GM19452 (cell line): Measurements from ENCODE around the gene TAF10.

Experiments
- ATAC-seq: cut with Tn5 transposase; IDR thresholded peaks from one replicate; pipeline ENCODE4 v1.9.1; 2021; ENCODE audit not compliant: unreplicated experiment

Gene TAF10

DNA sequence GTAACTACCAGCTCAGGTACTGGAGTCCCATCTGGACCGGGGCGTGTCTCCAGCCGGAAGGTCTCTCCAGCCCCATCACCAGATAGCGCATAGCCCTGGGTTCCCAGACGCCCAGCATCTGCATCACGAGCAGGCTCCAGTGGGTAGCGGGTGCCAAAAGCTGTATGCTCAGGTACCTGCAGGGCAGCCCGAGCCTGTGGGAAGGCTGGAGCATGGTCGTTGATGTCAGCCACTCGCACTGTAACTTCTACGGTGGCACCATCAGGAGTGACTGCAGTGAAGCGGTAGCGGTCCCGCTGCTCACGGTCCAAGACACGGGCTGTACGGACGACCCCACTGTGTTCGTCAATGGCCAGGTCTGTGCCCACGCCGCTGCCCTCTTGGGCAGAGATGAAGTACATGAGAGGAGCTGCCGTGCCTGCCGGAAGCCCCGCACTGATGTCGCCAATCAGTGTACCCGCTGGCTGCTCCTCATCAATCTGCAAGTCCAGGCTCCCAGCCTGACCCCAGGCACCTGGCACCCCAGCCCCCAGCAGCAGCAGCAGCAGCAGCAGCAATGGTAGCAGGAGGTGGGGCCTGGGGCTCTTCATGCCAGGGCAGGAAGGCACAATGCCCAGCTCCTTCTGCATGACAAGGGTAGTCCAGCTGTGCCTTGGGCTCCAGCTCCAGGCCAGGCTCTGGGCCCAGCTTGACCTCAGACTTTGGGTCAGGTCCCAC lies 29.1 kb upstream of the TAF10 start:
- no peak for ATAC-seq

GRCh38 chr11:6640036-6640984 lies 28.3 kb upstream of the TAF10 start:
- no peak for ATAC-seq

- ATAC-seq: no peak
Measured at GRCh38 chr11:6638429-6638828, 26.4 kb upstream of the TAF10 start.

DNA sequence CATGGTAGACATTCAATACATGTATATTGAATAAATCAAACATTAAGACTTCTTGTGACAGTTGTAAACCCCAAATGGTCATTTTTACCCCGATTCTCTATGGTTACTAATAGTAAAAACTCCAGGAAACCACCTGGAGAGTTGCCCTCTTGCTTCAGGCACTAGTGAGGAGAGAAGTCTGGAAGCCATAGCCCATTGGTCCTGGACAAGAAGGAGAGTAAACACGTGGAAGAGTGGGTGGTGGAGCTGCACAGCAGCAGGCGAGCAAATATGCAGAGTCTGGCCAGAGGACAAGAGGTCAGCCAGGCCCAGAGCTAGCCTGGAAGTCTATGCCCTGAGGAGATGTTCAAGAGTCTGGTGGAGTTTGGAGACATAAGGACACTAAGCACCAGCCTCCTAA lies 25.9 kb upstream of the TAF10 start:
- no peak for ATAC-seq

GRCh38 chr11:6636480-6636879 lies 24.5 kb upstream of the TAF10 start:
- no peak for ATAC-seq

DNA sequence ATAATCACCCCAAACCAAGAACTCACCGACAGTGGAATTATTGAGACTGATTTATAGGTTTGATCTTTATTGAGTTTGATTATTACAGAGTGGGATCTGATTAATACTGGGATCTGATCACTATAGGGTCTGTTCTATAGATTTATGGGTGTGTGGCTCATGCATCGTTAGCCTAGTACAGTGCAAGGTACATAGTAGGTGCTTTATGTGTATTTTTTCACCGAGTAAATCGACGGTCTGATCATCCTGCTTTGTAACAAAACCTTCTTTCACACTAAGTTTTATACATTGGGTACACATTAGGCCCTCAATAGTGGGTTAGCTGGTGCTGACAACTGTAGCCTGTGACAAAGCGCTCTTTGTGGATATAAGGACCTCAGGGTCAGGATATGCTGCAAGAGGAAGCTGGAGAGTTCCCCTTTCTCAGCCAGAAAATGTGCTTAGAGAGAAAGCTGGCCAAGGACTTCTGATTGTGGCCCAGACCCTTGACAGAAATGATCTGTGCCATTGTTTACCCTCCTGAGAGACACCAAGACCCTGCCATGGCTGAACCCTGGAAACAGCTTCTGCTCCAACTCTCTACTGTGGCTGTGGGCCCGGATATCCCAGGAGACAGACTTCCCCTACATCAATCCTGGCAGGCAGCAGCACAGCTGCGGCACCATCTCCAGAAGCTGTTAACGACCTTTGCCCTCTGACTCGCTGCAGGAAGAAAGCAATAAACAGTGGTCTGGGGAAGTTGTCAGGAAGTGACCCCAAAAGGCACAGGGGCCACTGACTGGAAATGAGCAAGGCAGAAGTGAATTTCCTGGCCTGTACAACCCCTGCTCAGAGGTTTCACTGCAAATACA lies 23.3 kb upstream of the TAF10 start:
- ATAC-seq: no peak

DNA sequence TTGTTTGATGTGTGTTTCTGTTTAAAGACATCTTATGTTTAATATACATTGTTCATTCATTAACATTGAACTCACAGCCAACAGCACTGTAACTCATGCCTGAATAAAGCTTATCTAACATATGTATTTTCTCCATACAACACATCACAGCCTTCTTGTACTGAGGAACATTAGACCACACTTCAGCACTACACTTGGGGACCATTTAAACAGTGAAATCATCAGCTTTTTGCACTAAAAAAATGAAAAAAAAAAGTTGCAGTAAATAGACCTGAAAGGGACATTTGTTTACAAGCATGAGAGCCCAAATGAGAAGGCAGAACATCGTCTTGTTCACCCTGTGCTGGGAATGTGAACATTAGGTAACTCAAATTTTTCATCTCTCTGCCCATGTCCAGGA lies 22.5 kb upstream of the TAF10 start:
- no peak for ATAC-seq

- no peak for ATAC-seq
Measured at GRCh38 chr11:6633422-6634408, 21.7 kb upstream of the TAF10 start.

- ATAC-seq: no peak
Measured at GRCh38 chr11:6632116-6633073, 20.4 kb upstream of the TAF10 start.

GRCh38 chr11:6631361-6631890 lies 19.4 kb upstream of the TAF10 start:
- no peak for ATAC-seq

DNA sequence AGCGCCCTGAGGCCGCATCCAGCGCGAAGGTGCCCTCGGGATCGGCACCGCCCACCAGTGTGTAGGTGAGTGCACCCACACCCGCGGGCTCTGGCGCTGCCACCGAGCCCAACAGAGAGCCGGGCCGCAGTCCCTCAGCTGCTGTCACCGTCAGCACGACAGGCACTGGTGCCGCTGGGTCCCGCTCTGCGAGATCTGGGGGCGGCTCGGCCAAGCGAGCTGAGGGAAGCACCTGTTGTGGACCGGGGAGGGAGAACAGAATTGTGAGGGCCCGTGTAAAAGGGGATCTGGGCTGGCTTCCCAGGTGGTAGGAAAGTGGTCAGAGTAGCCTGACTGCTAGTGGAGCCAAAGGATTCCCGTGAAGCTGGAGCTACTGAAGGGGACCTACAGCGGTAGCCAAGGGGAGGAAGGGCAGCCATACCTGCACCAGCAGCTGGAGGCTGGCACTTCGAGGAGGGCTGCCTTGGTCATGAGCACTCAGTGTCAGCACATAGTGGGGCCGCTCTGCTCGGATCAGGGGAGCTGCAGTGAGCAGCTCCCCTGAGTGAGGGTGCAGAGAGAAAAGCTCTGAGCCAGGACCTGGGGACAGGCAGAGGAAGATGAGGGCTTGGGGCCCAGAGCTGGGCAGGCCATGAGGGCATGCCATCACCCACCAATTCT lies 18.7 kb upstream of the TAF10 start:
- ATAC-seq: no peak

DNA sequence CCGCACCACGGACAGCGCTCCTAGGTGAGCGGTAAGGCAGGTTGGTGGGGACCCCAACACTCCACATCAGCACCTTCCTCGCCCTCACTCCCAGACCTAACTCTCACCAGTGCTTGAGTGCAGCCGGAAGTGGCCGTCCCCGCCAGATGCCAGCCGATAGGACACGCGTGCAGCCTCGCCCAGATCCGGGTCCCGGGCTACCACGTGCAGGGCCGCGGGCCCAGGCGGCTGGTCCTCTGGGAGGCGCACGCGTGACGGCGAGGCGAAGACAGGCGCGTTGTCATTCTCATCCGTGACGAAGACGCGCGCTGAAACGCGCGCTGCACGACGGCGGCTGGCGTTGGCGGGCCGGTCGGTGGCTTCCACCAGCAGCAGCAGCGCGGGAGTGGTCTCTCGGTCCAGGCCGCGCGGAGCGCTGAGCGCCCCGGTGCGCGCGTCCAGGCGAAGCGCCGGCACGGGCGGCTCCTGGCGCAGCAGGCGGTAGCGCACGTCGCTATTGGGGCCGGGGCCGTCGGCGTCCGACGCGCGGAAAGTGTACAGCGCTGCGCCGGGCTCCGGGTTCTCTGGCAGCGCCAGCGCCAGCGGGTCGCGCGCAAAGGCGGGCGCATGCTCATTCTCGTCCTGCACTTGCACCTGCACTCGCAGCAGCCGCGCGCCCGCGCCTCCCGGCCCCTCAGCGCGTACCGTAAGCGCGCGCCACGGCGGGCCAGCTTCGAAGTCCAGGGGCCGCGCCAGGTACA lies 18.0 kb upstream of the TAF10 start:
- ATAC-seq: no peak

DNA sequence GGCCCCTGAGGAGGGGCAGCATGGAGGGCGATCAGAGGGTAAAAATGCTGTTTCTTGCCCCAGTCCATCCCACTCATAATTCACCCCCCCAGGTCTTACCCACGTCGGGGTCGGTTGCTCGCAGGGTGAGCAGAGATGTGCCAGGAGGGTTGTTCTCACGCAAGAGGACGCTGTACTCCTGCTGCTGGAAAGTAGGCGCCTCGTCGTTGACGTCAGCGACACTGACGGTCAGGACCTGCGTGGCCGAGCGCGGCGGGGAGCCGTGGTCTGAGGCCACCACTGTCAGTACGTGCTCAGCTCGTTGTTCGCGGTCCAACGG lies 17.5 kb upstream of the TAF10 start:
- no peak for ATAC-seq

DNA sequence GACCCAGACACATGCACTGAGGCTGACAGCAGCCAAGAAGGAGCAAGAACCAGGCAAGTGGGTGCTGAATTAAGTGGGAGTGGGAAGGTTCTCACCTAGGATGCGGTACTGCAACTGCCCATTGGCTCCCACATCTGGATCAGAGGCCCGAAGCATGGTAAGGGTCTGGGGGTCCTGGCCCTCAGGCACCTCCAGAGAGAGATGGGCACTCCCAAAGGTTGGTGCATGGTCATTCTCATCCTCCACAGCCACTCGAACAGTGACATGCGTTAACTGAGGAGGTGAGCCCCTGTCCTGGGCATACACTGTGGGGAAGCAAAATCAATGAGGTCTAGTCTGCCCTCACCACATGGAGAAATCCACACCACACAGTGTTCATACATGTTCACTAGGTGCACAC lies 16.5 kb upstream of the TAF10 start:
- no peak for ATAC-seq

DNA sequence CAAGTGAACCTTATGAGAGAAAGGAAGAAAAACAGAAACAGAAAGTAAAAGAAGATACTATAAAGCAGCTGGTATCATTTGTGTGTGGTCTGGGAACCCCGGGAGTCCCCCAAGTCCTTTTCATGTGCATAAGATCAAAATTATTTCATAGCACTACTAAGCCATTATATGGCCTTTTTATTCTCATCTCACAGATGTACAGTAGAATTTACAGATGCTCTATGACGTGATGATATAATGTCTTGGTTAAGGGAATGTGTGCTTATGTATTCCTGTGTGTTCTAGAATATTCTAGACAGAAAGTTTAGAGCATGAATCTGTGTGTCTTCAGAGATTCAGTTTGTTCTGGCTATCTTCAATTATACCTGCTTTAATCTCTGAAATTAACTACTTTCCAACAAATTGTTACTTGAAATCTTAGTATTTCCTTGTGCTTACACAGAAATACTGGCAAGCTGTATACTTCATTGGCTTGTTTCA lies 15.8 kb upstream of the TAF10 start:
- peak; percentile 72 for ATAC-seq

- no peak for ATAC-seq
Measured at GRCh38 chr11:6626971-6627761, 15.2 kb upstream of the TAF10 start.
